OCI-LY7 (cell line): ENCODE measurements around the gene LPCAT3.

Experiments used
- EZH2phosphoT487 ChIP-seq: fragments of 200-600 bp; sonication (generic); IDR thresholded peaks from 2 replicates; pipeline ENCODE4 v1.6.1; 2018; ENCODE audit warnings: low read depth, borderline replicate concordance, mild to moderate bottlenecking, mixed run types, antibody characterized with exemption, low read length, moderate library complexity, mixed read lengths
- TF ChIP-seq, protein P1 (sequence below): fragments of 200-600 bp; sonication (generic); conservative IDR thresholded peaks from 2 replicates; pipeline ENCODE4 v1.5.1; 2014; ENCODE audit warnings: mild to moderate bottlenecking, antibody characterized with exemption, low read length, moderate library complexity, mixed read lengths

DNA sequence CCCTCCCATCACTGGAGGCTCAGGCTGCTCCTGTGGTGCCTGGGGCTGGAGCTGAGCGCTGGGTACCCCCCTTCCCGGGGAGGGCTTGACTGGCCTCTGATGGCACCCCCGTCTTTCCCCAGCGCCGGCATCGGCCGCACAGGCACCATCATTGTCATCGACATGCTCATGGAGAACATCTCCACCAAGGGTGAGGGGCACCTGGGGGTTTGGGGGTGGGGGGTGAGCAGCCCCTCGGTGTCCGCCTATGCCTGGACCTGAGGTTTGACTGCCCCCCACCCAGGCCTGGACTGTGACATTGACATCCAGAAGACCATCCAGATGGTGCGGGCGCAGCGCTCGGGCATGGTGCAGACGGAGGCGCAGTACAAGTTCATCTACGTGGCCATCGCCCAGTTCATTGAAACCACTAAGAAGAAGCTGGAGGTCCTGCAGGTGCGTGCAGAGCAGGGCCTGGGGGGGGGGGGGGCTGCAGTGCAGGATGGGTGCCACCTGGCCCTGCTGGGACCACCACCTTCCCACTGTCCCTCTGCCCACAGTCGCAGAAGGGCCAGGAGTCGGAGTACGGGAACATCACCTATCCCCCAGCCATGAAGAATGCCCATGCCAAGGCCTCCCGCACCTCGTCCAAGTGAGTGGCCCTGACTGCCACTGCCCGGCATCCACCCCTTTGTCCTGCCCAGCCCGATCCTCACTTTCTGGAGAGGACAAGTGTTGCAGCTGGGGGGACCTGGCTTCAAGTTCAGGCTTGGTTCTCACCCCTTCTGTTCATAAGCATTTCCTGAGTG, 58.3 kb downstream of the LPCAT3 start:
- TF ChIP-seq, protein P1, sequence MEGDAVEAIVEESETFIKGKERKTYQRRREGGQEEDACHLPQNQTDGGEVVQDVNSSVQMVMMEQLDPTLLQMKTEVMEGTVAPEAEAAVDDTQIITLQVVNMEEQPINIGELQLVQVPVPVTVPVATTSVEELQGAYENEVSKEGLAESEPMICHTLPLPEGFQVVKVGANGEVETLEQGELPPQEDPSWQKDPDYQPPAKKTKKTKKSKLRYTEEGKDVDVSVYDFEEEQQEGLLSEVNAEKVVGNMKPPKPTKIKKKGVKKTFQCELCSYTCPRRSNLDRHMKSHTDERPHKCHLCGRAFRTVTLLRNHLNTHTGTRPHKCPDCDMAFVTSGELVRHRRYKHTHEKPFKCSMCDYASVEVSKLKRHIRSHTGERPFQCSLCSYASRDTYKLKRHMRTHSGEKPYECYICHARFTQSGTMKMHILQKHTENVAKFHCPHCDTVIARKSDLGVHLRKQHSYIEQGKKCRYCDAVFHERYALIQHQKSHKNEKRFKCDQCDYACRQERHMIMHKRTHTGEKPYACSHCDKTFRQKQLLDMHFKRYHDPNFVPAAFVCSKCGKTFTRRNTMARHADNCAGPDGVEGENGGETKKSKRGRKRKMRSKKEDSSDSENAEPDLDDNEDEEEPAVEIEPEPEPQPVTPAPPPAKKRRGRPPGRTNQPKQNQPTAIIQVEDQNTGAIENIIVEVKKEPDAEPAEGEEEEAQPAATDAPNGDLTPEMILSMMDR, result no peak
- no peak for TF ChIP-seq EZH2phosphoT487
